Colonic mucosa (tissue), 4 donors: ENCODE results near the gene URB2. TPM values are rescaled to one million over a fixed set of nuclear protein-coding genes. Genes with fewer than 3 reads are reported as not detected.
A peak's percentile ranks its signal among the peaks of the same experiment; 100 is the strongest.

Experiments used
- DNase-seq: peaks from one replicate; pipeline ENCODE4 v3.0.0-alpha.2; 2020
- H3K27ac ChIP-seq: fragments of 200-600 bp; one replicate; pipeline ENCODE4 v1.8.0; 2021
- H3K27me3 ChIP-seq: fragments of 200-600 bp; one replicate; pipeline ENCODE4 v1.8.0; 2021
- H3K36me3 ChIP-seq: fragments of 200-600 bp; one replicate; pipeline ENCODE4 v1.8.0; 2021
- H3K4me1 ChIP-seq: fragments of 200-600 bp; one replicate; pipeline ENCODE4 v1.8.0; 2021; ENCODE audit warnings: mild to moderate bottlenecking
- H3K4me3 ChIP-seq: fragments of 200-600 bp; one replicate; pipeline ENCODE4 v1.8.0; 2021
- H3K9ac ChIP-seq, 2 donors: one replicate each; pipeline ENCODE4 v1.7.0; 2013; ENCODE audit warnings: control low read depth in 2 of 2, low read depth in 2 of 2, low read length in 2 of 2
- H3K9me3 ChIP-seq: fragments of 200-600 bp; one replicate; pipeline ENCODE4 v1.8.0; 2021
- intact Hi-C: fragments of 100-400 bp; cut with DNase I; formaldehyde crosslinking; loops from one replicate; pipeline ENCODE4 v1.14.1; 2022
- total RNA-seq, 2 donors: library from RNA; stranded (reverse); fragmentation: NEBNext Ultra II Directional in 1 of 2; extraction: Animal tissue kit (Norgen Biotek cat#: 25700) in 1 of 2; gene quantifications; one replicate each; pipeline ENCODE4 v1.2.1, GENCODE V29; 2021
- TF ChIP-seq, protein P1 (sequence below): fragments of 200-600 bp; IDR thresholded peaks from one replicate; pipeline ENCODE4 v1.8.0; 2022; ENCODE audit warnings: antibody characterized with exemption, mild to moderate bottlenecking
- donor health status: healthy.
- donor health status: DM: no; HTN: no; CAD: no.
- donor health status: DM: no; HTN: no; CAD: no.

The URB2 gene
- total RNA-seq, 2 donors from 2014 or later, result 5.7 to 10.0 TPM

DNA sequence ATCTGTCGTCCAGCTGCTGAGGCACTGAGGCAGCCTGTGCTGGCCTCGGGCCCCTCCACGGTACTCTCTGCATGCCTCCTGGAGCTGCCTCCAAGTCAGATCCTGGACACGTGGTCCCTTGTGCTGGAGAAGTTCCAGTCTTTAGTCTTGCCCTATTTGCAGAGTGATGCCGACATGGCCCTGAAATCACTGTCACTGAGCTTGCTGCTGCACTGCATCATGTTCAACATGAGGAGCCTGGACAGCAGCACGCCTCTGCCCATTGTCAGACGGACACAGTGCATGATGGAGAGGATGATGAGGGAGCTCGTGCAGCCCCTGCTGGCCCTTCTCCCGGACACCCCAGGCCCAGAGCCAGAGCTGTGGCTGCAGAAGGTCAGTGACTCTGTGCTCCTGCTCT lies 10.0 kb downstream of the URB2 start:
- no peak for DNase-seq
- no peaks in the 10 kb centered on the region for H3K4me1 ChIP-seq
- H3K36me3 ChIP-seq, result peaks cover 7% of the 10 kb centered on the region
- no peaks in the 10 kb centered on the region for H3K9me3 ChIP-seq
- no peak overlapping the region for H3K4me3 ChIP-seq
- no peaks in the 10 kb centered on the region for H3K27me3 ChIP-seq
- H3K27ac ChIP-seq, result no peak overlapping the region
- H3K9ac ChIP-seq, result no peak overlapping the region
- TF ChIP-seq, protein P1, sequence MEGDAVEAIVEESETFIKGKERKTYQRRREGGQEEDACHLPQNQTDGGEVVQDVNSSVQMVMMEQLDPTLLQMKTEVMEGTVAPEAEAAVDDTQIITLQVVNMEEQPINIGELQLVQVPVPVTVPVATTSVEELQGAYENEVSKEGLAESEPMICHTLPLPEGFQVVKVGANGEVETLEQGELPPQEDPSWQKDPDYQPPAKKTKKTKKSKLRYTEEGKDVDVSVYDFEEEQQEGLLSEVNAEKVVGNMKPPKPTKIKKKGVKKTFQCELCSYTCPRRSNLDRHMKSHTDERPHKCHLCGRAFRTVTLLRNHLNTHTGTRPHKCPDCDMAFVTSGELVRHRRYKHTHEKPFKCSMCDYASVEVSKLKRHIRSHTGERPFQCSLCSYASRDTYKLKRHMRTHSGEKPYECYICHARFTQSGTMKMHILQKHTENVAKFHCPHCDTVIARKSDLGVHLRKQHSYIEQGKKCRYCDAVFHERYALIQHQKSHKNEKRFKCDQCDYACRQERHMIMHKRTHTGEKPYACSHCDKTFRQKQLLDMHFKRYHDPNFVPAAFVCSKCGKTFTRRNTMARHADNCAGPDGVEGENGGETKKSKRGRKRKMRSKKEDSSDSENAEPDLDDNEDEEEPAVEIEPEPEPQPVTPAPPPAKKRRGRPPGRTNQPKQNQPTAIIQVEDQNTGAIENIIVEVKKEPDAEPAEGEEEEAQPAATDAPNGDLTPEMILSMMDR, result no peak
- intact Hi-C loops, result no loop called here

DNA sequence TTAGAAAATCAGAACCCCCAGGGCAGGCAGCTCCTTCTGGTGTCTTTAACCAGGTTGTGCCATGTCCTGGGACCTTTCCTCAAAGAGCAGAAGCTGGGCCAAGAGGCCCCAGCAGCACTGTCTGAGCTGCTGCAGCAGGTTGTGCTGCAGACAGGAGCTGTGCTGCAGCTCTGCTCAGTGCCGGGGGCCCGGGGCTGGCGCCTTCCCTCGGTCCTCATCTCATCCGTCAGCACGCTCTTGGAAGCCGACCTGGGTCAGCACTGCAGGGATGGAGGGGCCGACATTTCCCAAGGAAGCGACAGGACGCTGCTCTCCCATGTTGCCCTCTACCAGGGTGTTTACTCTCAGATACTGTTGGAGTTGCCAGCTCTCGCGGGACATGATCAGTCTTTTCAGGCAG lies 11.7 kb downstream of the URB2 start:
- Histone ChIP-seq H3K27me3 (no peaks in the 10 kb centered on the region), H3K9me3 (no peaks in the 10 kb centered on the region), H3K4me1 (no peaks in the 10 kb centered on the region), H3K9ac (no peak overlapping the region), H3K4me3 (no peak overlapping the region), H3K27ac (no peak overlapping the region), H3K36me3 (peaks cover 7% of the 10 kb centered on the region)
- TF ChIP-seq, protein P1, result no peak
- intact Hi-C loops, result no loop called here
- DNase-seq, result no peak

DNA sequence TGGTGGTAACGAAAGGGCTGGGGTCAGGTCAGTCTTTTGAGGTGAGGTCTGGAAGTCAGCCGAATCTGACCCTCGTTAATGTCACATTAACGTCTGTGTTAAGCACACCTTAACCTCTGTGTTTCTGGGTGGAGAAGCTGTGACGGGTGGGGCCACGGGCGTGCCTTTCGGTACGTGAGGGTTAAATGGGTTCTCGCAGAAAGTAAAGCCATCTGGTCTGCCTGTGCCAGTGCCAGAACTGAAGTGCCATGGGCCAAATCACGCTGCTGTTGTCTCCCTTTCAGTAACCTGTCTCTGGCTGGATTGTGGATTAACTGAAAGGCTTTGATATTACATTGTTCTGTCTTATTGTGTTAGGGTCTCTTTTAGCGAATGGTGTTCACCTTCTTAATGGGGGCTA lies 14.4 kb downstream of the URB2 start:
- Histone ChIP-seq H3K9me3 (no peaks in the 10 kb centered on the region), H3K9ac (no peak overlapping the region), H3K4me3 (no peak overlapping the region), H3K27me3 (no peaks in the 10 kb centered on the region), H3K36me3 (peaks cover 7% of the 10 kb centered on the region), H3K4me1 (no peaks in the 10 kb centered on the region), H3K27ac (no peak overlapping the region)
- intact Hi-C loops, result no loop called here
- TF ChIP-seq, protein P1, result no peak
- DNase-seq, result peak; percentile 37

DNA sequence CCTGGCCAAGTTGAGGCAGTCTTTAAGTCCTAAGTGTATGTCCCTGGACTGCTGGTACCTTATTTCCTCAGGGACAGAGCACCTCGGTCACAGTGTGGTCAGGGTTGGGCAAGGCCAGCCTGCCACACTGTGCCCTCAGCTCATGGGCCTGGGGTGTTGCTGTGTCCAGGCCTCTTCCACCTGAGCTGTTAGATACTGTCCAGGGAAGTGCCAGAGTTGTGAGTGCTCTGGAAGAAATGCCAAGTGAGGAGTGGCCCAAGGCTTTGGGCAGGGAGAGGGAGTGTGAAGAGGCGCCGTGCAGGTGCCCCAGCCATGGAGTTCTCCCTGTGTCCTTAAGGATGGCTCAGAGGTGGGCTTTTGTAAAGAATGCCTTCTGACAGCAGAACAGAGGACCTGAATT lies 15.3 kb downstream of the URB2 start:
- Histone ChIP-seq H3K4me1 (no peaks in the 10 kb centered on the region), H3K36me3 (no peaks in the 10 kb centered on the region), H3K27ac (no peak overlapping the region), H3K4me3 (no peak overlapping the region), H3K9me3 (no peaks in the 10 kb centered on the region), H3K9ac (no peak overlapping the region), H3K27me3 (no peaks in the 10 kb centered on the region)
- intact Hi-C loops, result no loop called here
- no peak for DNase-seq
- TF ChIP-seq, protein P1, result no peak

DNA sequence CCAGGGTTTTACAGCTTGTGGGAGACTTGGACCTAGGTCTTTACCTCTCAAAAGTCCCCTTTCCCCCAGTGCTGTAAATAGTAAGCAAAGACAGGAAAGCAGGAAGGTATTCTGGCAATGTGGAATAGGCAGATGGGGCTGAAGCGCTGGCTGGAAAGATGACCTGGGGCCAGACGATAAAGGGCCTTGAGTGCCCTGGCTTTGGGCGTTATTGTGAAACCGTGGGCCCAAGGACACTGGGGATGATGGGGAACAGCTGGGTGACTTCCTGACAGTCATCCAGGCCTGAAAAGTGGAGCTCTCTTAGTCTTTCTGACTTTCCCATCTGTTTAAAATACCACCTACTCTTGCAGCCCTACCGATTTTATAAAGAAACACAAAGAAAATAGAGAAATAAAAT lies 16.3 kb downstream of the URB2 start:
- no peaks in the 10 kb centered on the region for H3K27me3 ChIP-seq
- no peak for DNase-seq
- H3K36me3 ChIP-seq, result no peaks in the 10 kb centered on the region
- no peak overlapping the region for H3K4me3 ChIP-seq
- no peak overlapping the region for H3K27ac ChIP-seq
- TF ChIP-seq, protein P1, result no peak
- intact Hi-C loops, result no loop called here
- no peaks in the 10 kb centered on the region for H3K4me1 ChIP-seq
- H3K9ac ChIP-seq, result no peak overlapping the region
- H3K9me3 ChIP-seq, result no peaks in the 10 kb centered on the region

DNA sequence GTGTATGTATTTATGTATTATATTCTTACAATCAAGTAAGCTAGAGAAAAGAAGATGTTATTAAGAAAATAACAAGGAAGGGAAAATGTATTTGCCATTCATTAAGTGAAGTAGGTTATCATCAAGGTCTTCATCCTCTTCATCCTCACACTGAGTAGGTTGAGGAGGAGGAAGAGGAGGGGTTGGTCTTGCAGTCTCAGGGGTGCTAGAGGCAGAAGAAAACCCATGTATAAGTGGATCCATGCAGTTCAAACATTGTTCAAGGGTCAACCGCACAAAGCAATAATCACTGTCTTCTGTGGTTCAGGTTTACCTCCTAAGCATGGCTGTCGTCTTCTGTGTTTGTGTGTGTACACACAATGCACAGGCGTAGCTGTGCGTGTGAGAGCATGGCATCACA lies 16.9 kb downstream of the URB2 start:
- DNase-seq, result no peak
- Histone ChIP-seq H3K27me3 (no peaks in the 10 kb centered on the region), H3K9me3 (no peaks in the 10 kb centered on the region), H3K36me3 (no peaks in the 10 kb centered on the region), H3K27ac (no peak overlapping the region), H3K4me3 (no peak overlapping the region), H3K9ac (no peak overlapping the region), H3K4me1 (no peaks in the 10 kb centered on the region)
- TF ChIP-seq, protein P1, result no peak
- intact Hi-C loops, result no loop called here
